Measurements from ENCODE around the gene SMOC1. TPM values are rescaled to one million over a fixed set of nuclear protein-coding genes. Genes with fewer than 3 reads are reported as not detected.

The SMOC1 gene
- total RNA-seq, 1 experiment from 2014 or later = not detected

DNA sequence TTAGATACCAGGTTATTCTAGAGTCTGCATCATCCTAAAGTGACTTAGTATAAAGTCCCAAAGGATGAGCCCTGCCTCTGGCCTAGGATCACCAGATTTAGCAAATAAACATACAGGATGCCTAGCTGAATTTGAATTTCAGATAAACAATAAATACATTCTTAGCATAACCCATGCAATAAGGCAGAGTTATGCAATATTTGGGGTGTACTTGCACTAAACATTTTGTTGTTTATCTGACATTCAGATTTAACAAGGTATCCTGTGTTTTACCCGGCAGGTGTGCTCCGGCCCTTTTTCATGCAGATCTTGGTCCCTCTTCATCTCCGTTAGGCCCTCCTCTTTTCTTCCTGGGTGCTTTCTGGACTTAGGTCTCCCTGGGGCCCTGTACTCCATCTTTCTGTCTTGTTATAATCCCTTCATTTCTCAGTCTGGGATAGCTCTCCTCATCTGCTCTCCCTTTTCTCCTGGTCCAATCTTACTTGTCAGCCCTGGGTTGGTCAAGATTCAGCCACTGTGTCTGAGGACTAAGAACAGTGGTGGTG lies 18.1 kb upstream of the SMOC1 start:
- TF ChIP-seq EZH2phosphoT487 (IDR thresholded peaks at IDR 0.05; ENCODE audit: borderline replicate concordance, low read length) (no peak), CTCF (conservative IDR thresholded peaks at IDR 0.05; ENCODE audit: low read depth, low read length) (no peak), EZH2 (IDR thresholded peaks at IDR 0.05; ENCODE audit: low read length, unreplicated experiment) (no peak)
- no peak overlapping the region for H3K4me2 ChIP-seq (ENCODE audit: low read length)
- H3K27ac ChIP-seq (ENCODE audit: low read length) = no peak overlapping the region
- ChIA-PET POLR2A (ENCODE audit: unreplicated experiment) (no interaction called here), CTCF (no interaction called here)
- H3K9me3 ChIP-seq (ENCODE audit: low read length) = no peaks in the 10 kb centered on the region
- intact Hi-C loops (cut with micrococcal nuclease) = no loop called here
- DNase-seq = no peak
- no peak overlapping the region for H3K4me3 ChIP-seq (ENCODE audit: low read length)
- no peaks in the 10 kb centered on the region for H3K4me1 ChIP-seq (ENCODE audit: insufficient read depth, low read length)
- no peak for ATAC-seq
- H3K9me2 ChIP-seq (replicated peaks; ENCODE audit: low read length) = no peaks in the 10 kb centered on the region
- H4K20me1 ChIP-seq (ENCODE audit: low read length) = no peaks in the 10 kb centered on the region
- no peaks in the 10 kb centered on the region for H3K36me3 ChIP-seq (ENCODE audit: low read depth, low read length)
- no peak overlapping the region for H2AFZ ChIP-seq (ENCODE audit: low read length)
- BruUV-seq (replicated peaks) = no TSS peak
- H3K27me3 ChIP-seq (ENCODE audit: low read length) = peaks cover 94% of the 10 kb centered on the region
- H3K9ac ChIP-seq (ENCODE audit: low read length) = no peak overlapping the region
- no peaks in the 10 kb centered on the region for H3F3A ChIP-seq (ENCODE audit: low read length, unreplicated experiment)
- H3K79me2 ChIP-seq (ENCODE audit: low read length) = no peaks in the 10 kb centered on the region

- ATAC-seq (no peak), DNase-seq (no peak)
- no peak overlapping the region for H2AFZ ChIP-seq (ENCODE audit: low read length)
- H3K36me3 ChIP-seq (ENCODE audit: low read depth, low read length) = no peaks in the 10 kb centered on the region
- no peaks in the 10 kb centered on the region for H3K9me2 ChIP-seq (replicated peaks; ENCODE audit: low read length)
- no peak overlapping the region for H3K4me2 ChIP-seq (ENCODE audit: low read length)
- no peaks in the 10 kb centered on the region for H3K4me1 ChIP-seq (ENCODE audit: insufficient read depth, low read length)
- ChIA-PET CTCF (interaction anchor here (0.6 to 1.3 kb wide), 2 partner anchors 132 to 165 kb away, joined by 3 to 6 read pairs; no protein-coding TSS in a partner anchor), POLR2A (ENCODE audit: unreplicated experiment) (no interaction called here)
- H3K4me3 ChIP-seq (ENCODE audit: low read length) = no peak overlapping the region
- intact Hi-C loops (cut with micrococcal nuclease) = no loop called here
- no peaks in the 10 kb centered on the region for H3K79me2 ChIP-seq (ENCODE audit: low read length)
- no peak overlapping the region for H3K27ac ChIP-seq (ENCODE audit: low read length)
- no peaks in the 10 kb centered on the region for H4K20me1 ChIP-seq (ENCODE audit: low read length)
- H3K9me3 ChIP-seq (ENCODE audit: low read length) = 0 out of 2 replicates have a peak, but pooled peaks cover 4% of the 10 kb centered on the region
- BruUV-seq (replicated peaks) = no TSS peak
- TF ChIP-seq EZH2phosphoT487 (IDR thresholded peaks at IDR 0.05; ENCODE audit: borderline replicate concordance, low read length) (no peak), EZH2 (IDR thresholded peaks at IDR 0.05; ENCODE audit: low read length, unreplicated experiment) (no peak), CTCF (conservative IDR thresholded peaks at IDR 0.05; ENCODE audit: low read depth, low read length) (0 out of 2 replicates have a peak, but pooled peaks have one; percentile 16)
- no peaks in the 10 kb centered on the region for H3F3A ChIP-seq (ENCODE audit: low read length, unreplicated experiment)
- H3K9ac ChIP-seq (ENCODE audit: low read length) = no peak overlapping the region
- peaks cover 90% of the 10 kb centered on the region for H3K27me3 ChIP-seq (ENCODE audit: low read length)
Measured at GRCh38 chr14:69863083-69863482, 16.1 kb upstream of the SMOC1 start.

- Histone ChIP-seq H3K9me3 (ENCODE audit: low read length) (0 out of 2 replicates have a peak, but pooled peaks cover 7% of the 10 kb centered on the region), H3K36me3 (ENCODE audit: low read depth, low read length) (no peaks in the 10 kb centered on the region), H3K9ac (ENCODE audit: low read length) (no peak overlapping the region), H3K4me3 (ENCODE audit: low read length) (no peak overlapping the region), H4K20me1 (ENCODE audit: low read length) (no peaks in the 10 kb centered on the region), H2AFZ (ENCODE audit: low read length) (no peak overlapping the region), H3K27ac (ENCODE audit: low read length) (no peak overlapping the region), H3K79me2 (ENCODE audit: low read length) (no peaks in the 10 kb centered on the region), H3K27me3 (ENCODE audit: low read length) (peaks cover 88% of the 10 kb centered on the region), H3K4me1 (ENCODE audit: insufficient read depth, low read length) (no peaks in the 10 kb centered on the region), H3K9me2 (replicated peaks; ENCODE audit: low read length) (no peaks in the 10 kb centered on the region), H3F3A (ENCODE audit: low read length, unreplicated experiment) (no peaks in the 10 kb centered on the region), H3K4me2 (ENCODE audit: low read length) (no peak overlapping the region)
- intact Hi-C loops (cut with micrococcal nuclease) = no loop called here
- TF ChIP-seq EZH2phosphoT487 (IDR thresholded peaks at IDR 0.05; ENCODE audit: borderline replicate concordance, low read length) = no peak
- TF ChIP-seq EZH2 (IDR thresholded peaks at IDR 0.05; ENCODE audit: low read length, unreplicated experiment) = no peak
- no peak for TF ChIP-seq CTCF (conservative IDR thresholded peaks at IDR 0.05; ENCODE audit: low read depth, low read length)
- ATAC-seq (no peak), DNase-seq (no peak)
- ChIA-PET CTCF (no interaction called here), POLR2A (ENCODE audit: unreplicated experiment) (no interaction called here)
- BruUV-seq (replicated peaks) = no TSS peak
Measured at GRCh38 chr14:69865701-69866365, 13.4 kb upstream of the SMOC1 start.

Measured in PC-3 (cell line).